NB4 (cell line): ENCODE measurements around the gene PFDN1.

ENCODE experiments used
- CTCF ChIP-seq: IDR thresholded peaks from one replicate; pipeline ENCODE4 v1.5.1; 2012; ENCODE audit warnings: low read depth, low read length
- MYC ChIP-seq: IDR thresholded peaks from 2 replicates; pipeline ENCODE4 v1.6.1; 2011; ENCODE audit warnings: low read depth, low read length

GRCh38 chr5:140240987-140241706, 61.8 kb downstream of the PFDN1 start:
- TF ChIP-seq MYC: no peak
- no peak for TF ChIP-seq CTCF
